Left forelimb (tissue), 1 donor: Measurements from ENCODE around the gene RNFT1.
"Not testable (repeated sequence)": the region's sequence is repeated elsewhere in the genome, so short reads cannot be mapped to it uniquely, and the experiment has no call there.

Experiments
- DNase-seq: peaks from one replicate; pipeline ENCODE4 v3.0.0-alpha.2; 2018; ENCODE audit warnings: low spot score

Gene RNFT1

GRCh38 chr17:59964482-59965328, at the start of gene RNFT1:
TSS of gene RNFT1 (minus strand) at chr17:59964740. CDS start at chr17:59964663, 77 bp downstream.
- DNase-seq, result peak; percentile 93

GRCh38 chr17:60009326-60009725, 44.8 kb upstream of the RNFT1 start:
- DNase-seq, result not testable (repeated sequence)

GRCh38 chr17:60008377-60008776, 43.8 kb upstream of the RNFT1 start:
- DNase-seq, result not testable (repeated sequence)

- no peak for DNase-seq
Observed at GRCh38 chr17:60006160-60006559, 41.6 kb upstream of the RNFT1 start.

- DNase-seq, result not testable (repeated sequence)
Observed at GRCh38 chr17:60004561-60004960, 40.0 kb upstream of the RNFT1 start.

- not testable (repeated sequence) for DNase-seq
Observed at GRCh38 chr17:60002405-60002804, 37.9 kb upstream of the RNFT1 start.

GRCh38 chr17:59996608-59997007, 32.1 kb upstream of the RNFT1 start:
- DNase-seq, result not testable (repeated sequence)

- not testable (repeated sequence) for DNase-seq
Observed at GRCh38 chr17:59975166-59975565, 10.6 kb upstream of the RNFT1 start.

- DNase-seq, result not testable (repeated sequence)
Observed at GRCh38 chr17:59973483-59973882, 8.9 kb upstream of the RNFT1 start.

GRCh38 chr17:59972778-59973177, 8.2 kb upstream of the RNFT1 start:
- DNase-seq, result no peak

GRCh38 chr17:59971771-59972170, 7.2 kb upstream of the RNFT1 start:
- not testable (repeated sequence) for DNase-seq

GRCh38 chr17:59963738-59964481, 630 bp downstream of the RNFT1 start:
- DNase-seq, result no peak

- no peak for DNase-seq
Observed at GRCh38 chr17:59962739-59963318, 1.7 kb downstream of the RNFT1 start.

- not testable (repeated sequence) for DNase-seq
Observed at GRCh38 chr17:59959574-59959973, 5.0 kb downstream of the RNFT1 start.

- DNase-seq, result no peak
Observed at GRCh38 chr17:59954856-59955255, 9.7 kb downstream of the RNFT1 start.

- DNase-seq, result no peak
Observed at GRCh38 chr17:59950049-59950448, 14.5 kb downstream of the RNFT1 start.

GRCh38 chr17:59947310-59947709, 17.2 kb downstream of the RNFT1 start:
- DNase-seq, result not testable (repeated sequence)

- DNase-seq, result not testable (repeated sequence)
Observed at GRCh38 chr17:59946433-59946832, 18.1 kb downstream of the RNFT1 start.

- DNase-seq, result no peak
Observed at GRCh38 chr17:59941131-59941530, 23.4 kb downstream of the RNFT1 start.

- not testable (repeated sequence) for DNase-seq
Observed at GRCh38 chr17:59940697-59941096, 23.8 kb downstream of the RNFT1 start.

GRCh38 chr17:59933317-59933716, 31.2 kb downstream of the RNFT1 start:
- not testable (repeated sequence) for DNase-seq

- not testable (repeated sequence) for DNase-seq
Observed at GRCh38 chr17:59930768-59931167, 33.8 kb downstream of the RNFT1 start.

- DNase-seq, result not testable (repeated sequence)
Observed at GRCh38 chr17:59930121-59930520, 34.4 kb downstream of the RNFT1 start.
